Fibroblast of upper back skin (primary cell): Measurements from ENCODE around the gene TP53I13.
A peak's percentile ranks its signal among the peaks of the same experiment; 100 is the strongest.
"Not testable (repeated sequence)": the region's sequence is repeated elsewhere in the genome, so short reads cannot be mapped to it uniquely, and the experiment has no call there.

Source experiments
- DNase-seq: peaks from one replicate; pipeline ENCODE4 v3.0.0-alpha.2; 2013

Gene TP53I13, protein sequence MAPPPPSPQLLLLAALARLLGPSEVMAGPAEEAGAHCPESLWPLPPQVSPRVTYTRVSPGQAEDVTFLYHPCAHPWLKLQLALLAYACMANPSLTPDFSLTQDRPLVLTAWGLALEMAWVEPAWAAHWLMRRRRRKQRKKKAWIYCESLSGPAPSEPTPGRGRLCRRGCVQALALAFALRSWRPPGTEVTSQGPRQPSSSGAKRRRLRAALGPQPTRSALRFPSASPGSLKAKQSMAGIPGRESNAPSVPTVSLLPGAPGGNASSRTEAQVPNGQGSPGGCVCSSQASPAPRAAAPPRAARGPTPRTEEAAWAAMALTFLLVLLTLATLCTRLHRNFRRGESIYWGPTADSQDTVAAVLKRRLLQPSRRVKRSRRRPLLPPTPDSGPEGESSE

DNA sequence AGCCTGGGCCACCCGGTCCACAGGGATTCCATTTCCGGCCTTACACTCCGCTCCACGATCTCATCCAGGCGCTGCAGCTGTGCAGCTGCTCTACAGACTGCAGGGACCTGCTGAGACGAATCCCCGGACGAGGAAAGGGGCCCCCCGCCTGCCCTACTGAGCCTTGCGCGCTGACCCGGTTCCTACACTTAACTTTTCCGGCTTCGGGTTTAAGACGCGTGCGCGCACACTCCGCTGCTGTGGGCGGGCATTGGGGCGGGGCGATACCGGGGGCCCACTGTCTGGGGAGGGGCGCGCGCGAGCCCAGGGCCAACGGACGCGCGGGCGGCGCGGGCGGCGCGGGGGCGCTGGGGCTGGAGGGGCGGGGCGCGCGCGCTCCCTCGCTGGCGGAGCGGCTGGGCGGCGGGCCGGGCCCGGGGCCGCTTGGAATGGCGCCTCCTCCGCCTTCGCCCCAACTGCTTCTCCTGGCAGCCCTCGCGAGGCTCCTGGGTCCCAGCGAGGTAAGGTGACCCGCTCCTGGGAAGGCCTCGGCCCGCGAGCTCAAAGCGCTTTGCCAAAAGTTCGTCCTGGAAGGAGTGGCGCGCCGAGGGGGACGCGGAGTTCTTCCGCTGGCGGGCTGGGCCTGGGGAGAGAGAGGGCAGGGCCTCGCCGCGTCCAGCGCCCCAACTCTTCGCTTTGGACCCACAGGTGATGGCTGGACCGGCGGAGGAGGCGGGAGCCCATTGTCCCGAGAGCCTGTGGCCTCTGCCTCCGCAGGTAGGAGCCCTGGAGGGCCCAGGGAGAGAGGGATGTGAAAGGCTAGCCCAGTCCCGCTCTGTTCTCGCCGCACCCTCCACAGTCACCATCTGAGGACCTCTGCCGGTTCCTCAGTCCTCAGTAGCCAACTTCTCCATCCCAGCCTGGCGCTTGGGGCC, at the start of gene TP53I13:
TP53I13 (plus strand) TSS at position 371 of the 914 bp plus-strand sequence; CDS start at position 429, 58 bp downstream.
- peak; percentile 79 for DNase-seq

DNA sequence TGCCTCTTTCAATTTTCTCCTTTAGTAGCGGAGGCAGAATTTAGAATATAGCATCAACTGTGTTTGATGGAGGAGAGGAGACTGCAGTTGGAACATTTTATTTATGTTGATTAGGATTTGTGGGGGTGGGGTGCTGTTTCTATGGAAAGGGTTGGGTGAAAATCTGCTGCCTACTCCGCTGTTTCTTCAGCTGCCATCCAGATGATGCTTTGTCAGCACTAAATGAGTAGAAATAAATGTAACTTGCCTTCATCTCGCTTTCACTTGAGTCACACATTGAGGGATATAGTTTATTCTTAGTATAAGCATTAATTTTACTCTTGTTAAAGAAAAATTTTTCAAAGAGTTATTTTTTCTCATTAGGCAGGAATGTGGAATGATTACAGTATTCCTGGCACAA, 43.8 kb upstream of the TP53I13 start:
- peak; percentile 3 for DNase-seq

DNA sequence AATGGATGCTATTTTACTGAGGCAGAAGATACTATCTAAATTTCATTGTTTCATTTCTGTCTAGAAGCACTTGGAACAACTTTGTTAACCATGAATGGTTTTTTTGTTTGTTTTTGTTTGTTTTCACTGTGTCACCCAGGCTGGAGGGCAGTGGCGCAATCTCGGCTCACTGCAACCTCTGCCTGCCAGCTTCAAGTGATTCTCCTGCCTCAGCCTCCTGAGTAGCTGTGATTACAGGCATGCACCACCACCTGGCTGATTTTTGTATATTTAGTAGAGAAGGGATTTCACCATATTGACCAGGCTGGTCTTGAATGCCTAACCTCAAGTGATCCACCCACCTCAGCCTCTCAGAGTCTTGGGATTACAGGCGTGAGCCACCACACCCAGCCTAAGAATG, 42.2 kb upstream of the TP53I13 start:
- DNase-seq, result no peak

DNA sequence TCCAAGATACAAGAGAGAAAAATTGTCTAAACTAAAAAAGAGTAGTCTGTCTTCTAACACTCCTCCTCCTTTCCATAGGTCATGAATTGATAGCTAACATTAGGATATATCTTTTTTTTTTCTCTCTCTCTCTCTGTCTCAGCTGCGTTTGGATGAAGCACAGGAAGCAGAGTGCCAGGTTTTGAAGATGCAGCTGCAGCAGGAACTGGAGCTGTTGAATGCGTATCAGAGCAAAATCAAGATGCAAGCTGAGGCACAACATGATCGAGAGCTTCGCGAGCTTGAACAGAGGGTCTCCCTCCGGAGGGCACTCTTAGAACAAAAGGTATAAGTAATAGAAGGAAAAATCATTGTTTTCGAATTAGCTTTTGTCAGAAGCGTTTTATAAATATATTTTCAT, 34.5 kb upstream of the TP53I13 start:
- no peak for DNase-seq

DNA sequence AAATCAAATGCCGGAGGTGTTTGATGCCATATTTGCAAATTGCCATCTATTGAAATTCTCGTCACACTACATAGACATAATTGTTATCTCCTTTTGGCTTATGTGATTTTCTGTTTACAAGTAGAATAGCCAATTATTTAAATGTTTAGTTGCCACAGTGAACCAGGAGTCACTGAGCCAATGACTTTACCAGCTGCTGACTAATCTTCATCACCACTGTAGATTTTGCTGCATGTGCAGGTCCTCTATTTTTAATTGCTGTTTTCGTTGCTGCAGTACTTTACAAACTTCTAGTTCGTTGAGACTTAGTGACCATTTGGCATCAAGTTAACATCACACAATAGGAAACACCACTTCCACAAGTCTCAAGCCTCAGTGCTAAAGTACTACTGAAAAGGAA, 24.4 kb upstream of the TP53I13 start:
- no peak for DNase-seq

DNA sequence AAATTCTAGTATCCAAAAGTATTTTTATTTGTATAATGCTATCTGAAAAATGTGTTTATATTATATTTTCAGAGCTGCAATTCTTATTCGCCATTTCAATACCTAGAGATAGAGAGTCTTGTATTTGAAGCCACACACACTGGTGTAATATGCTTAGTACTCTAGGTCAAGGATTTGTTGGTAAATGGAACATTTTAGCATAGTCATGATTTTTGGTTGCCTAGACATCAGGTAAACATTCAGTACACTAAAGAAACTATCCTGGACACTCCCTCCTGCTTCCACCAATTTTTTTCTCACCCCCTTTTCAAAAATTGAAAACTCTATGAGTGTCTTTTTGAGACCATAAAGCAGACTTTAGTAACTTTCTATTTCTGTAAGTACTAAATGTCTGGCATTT, 22.4 kb upstream of the TP53I13 start:
- no peak for DNase-seq

DNA sequence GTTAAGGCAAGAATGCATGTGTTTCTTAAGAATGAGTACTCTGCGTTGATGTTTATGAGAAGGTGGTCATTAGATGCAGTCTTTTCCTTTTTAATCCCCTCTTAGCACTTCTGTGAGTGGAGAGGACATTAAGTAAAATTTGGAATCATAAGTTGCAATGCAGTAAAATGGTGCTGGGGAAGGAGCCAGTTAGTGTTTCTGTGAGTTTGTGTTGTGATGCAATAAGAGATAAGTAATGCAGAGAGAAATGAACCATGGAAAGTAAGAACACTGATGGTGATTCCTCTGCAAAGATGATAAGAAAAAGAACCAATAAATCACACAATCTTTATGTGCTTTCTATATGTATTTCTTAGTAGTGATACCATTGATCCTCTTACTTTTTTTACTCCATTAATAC, 21.7 kb upstream of the TP53I13 start:
- no peak for DNase-seq

DNA sequence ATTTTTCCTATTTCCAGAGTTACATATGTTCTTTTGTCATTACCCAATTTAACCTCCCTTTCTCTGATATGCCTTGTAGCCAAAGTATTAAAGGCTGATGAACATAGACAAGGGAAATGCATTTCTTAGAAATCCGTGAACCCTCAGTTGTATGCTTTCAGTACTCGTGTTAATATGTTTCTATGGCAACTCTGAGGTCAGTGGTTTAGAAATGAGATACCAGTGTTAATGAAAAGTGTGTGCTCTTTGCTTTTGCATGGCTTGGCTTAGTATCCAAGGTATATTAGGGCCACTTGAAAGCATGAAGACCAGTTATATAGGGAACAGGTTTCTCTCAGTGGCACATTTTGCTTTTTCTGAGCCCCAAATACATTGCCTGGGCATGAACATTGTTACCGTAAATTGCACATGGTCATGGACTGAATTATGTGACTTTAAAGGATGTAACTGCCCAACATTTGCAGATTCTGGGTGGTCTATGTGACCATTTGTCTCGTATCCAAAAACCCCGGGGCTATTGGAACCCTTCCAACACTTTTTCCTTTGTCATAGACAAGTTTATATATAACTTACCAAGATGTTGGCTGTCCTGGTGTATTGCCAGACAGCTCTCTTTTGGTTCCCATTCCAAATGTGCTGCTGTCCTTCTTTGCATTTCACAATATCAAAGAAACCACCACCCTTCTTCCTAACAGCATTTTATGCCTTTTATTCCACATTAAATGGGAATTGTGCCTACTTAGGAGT, 19.2 kb upstream of the TP53I13 start:
- no peak for DNase-seq

DNA sequence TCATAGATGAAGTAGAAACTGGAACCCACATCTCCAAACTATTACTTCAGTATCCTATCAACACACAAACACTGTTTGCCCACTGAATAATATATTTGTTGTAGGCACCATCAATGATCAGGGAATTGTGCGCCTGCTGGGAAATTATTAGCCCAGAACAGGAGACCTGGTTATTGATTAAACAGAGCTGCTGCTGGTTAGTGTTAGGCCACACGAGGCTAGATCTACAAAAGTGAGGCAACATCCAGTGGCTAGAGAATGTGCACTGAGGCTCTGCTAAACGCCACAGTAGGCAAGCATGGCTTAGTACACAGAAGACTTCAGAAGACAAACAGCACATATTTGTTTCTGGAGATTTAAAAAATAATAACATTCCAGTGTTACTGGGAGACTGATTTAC, 12.7 kb upstream of the TP53I13 start:
- no peak for DNase-seq

DNA sequence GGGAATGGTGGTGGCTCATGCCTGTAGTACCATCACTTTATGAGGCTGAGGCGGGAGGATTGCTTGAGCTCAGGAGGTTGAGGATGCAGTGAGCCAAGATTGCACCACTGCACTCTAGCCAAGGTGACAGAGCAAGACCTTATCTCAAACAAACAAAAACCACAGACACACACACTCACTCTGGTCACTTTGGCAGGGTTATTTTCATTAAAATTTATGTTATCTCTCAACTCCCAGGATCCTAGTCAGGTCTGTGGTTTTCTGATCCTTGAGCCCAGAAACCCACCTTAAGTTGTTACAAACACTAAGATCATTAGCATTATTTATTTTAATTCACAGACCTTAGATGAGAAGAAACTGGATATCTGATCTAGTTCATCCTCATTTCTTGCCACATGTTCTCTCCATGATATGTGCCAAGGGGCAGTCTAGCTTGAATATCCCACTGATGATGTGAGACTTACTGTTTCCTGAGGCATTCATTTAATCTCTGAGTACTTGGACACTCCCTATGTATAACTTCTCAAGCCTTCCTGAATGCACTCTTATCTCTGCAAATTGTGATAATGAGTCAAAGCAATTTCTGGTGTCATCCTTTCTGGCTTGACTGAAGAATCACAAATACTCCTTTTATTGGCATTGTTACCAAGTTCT, 11.3 kb upstream of the TP53I13 start:
- no peak for DNase-seq

DNA sequence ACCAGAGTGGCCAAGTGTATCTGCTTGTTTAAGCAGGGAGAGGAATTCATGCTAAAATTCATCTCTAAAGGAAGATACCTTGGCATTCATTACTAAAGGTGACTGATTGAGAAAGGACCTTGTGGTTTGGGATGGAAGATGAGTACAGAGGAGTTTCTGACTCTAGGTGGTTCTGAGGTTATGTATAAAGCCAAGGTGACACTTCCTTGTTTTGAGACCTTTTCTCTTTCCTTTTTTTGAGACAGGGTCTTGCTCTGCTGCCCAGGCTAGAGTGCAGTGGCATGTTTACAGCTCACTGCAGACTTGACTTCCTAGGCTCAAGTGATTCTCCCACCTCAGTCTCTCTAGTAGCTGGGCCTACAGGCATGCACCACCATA, 10.8 kb upstream of the TP53I13 start:
- no peak for DNase-seq

DNA sequence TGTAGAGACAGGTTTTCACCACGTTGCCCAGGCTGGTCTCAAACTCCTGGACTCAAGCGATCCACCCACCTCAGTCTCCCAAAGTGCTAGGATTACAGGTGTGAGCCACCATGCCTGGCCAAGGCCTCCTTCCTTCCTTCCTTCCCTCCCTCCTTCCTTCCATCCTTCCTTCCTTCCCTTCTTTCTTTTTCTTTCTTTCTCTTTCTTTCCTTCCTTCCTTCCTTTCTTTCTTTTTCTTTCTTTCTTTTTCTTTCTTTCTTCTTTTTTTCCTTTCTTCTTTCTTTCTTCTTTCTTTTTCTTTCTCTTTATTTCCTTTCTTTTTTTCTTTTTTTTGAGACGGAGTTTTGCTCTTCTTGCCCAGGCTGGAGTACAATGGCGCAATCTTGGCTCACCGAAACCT, 10.4 kb upstream of the TP53I13 start:
- DNase-seq, result not testable (repeated sequence)

DNA sequence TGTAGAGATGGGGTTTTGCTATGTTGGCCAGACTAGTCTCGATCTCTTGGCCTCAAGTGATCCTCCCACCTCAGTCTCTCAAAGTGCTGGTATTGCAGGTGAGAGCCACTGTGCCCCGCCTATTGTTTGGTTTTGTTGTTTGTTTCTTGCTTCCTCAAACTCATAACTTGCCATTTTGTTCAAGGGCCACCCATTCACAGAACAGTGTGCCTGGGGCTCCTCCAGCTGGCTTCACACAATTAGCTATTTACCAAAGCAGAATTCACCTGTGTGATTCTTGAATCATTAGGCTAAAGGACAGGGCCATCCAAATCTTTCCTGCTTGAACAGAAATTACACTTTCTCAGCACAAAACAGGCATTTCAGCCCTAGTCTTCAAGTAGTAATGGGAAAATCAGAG, 8.9 kb upstream of the TP53I13 start:
- no peak for DNase-seq

DNA sequence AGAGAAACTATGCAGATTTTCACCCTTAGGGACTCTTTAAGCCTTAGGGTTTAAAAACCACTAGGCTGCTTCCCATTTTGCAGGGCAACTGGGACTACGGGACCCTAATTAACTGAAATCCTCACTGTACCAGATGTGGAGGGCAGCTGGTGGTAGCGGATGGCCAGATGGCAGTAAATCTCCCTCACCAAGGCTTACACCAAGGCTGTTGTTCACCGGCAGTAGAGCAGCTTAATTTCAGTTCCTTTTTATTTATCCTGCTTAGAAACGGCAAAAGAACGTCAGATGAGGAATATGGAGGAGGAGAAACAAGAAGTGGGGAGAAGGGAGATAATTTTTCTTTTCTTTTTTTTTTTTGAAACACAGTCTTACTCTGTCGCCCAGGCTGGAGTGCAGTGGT, 8.2 kb upstream of the TP53I13 start:
- no peak for DNase-seq

DNA sequence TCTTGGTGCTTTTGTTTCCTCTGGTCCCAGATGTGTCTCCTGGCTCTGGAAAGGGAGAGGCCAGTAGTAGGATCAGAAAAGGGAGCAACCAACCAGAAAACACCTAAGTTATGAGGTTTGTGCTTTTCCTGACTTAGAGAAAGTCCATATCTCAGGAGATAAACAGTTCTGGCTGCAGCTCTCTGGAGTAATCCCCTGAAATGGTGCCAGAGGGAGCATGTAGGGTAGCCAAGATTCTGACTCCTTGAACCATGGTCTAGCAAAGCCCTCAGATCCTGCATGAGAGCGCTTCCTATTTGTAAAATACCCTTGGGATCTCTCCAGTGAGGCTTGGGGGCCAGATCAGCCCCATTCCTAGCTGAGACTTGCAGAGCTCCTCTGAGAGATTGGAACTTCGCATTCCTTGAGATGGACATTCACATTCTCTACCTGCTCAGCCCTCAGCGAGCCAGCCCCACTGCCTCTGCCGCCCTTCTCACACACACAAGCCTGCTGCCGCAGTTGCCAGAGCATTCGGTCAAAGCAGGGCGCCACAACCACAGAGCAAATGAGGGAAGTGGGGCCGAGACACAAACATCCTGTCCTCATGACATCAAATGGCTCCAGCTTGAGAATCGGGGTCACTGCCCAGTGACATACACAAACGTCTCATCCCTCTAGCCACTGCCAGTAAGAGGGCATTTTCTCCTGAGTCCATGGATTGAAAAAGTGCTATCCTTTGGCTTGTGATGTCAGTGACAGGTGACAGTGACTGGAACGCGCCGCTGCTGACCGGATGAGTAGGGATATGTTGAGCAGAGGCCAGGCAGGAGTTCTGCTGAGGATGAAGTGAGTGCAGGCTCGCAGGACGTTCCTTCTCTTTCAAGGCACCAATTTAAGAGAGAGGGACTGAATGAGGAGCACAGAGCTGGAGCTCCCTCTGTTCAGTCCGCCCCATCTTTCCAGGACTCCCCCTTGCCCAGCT, 6.7 kb upstream of the TP53I13 start:
- no peak for DNase-seq

DNA sequence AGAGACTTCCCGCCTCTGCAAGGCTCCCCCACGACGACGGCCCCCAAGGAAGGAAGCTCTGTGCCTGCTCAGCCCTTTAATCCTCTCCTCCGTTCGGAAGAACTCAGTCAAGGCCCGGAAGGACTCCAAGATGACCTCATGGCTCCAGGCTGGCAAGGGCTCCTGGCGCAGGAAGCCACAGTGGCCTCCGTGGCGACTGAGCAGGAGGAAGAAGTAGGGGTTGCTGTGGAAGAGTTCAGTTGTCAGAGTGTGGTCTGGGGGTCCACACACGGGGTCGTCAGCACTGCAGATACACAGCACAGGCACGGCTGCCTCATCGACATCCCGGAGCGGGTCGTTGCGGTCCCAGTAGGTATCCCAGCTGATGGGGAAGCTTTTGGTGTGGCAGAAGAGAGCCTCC, 5.9 kb upstream of the TP53I13 start:
- no peak for DNase-seq

DNA sequence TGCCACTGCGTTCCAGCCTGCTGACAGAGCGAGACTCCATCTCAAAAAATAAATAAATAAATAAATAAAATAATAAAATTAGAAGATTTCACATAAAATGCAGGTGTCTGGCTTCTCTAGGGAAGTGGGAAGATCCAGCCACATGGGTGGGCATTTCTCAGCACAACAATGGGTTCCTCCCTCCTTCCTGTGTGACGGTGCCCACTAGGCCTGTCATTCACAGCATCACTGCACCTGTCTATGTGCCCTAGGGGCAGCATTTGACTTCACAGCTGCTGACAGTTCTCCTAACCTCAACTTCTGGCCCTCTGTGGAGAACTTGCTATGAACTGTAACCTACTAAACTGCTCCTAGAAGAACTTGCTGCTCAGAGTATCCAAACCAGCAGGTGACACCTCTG, 4.7 kb upstream of the TP53I13 start:
- DNase-seq, result no peak

DNA sequence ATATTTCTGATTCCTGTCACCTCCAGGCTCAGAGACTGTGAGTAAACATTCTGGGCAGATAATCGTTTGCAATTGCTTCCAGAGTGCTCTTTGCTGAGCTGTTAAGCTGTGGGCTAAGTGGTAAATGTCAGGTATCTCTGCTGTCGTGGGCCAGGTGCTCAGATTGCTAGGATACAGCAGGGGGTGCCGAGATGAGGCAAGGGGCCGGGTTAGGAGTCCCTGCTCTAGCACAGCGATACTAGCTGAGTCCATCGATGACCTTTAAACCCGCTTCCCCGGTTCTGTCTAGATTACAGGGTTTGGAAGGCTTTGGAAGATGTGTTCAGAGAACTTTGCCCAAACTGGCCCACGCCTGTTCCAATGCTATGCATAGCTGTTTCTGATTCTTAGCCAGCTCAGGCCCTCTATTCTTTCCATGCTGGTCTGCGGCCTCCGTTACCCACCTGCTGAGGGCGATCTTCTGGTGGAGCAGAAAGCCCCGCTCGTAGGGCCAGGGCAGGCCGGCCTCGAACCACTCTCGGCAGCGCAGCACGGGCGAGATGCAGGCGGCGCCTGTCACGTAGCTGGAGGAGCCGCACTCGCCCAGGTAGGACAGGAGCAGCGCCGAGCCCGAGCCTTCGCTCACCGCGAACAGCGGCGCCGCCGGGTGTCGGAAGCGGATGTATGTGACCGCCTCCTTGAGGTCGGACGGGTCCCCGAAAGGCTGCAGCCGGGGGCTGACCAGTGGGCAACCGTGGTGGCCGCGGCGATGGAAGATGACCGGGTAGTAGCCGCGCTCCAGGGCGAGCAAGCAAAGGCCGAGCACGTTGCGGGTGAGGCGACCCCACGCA, 2.6 kb upstream of the TP53I13 start:
- DNase-seq, result no peak

DNA sequence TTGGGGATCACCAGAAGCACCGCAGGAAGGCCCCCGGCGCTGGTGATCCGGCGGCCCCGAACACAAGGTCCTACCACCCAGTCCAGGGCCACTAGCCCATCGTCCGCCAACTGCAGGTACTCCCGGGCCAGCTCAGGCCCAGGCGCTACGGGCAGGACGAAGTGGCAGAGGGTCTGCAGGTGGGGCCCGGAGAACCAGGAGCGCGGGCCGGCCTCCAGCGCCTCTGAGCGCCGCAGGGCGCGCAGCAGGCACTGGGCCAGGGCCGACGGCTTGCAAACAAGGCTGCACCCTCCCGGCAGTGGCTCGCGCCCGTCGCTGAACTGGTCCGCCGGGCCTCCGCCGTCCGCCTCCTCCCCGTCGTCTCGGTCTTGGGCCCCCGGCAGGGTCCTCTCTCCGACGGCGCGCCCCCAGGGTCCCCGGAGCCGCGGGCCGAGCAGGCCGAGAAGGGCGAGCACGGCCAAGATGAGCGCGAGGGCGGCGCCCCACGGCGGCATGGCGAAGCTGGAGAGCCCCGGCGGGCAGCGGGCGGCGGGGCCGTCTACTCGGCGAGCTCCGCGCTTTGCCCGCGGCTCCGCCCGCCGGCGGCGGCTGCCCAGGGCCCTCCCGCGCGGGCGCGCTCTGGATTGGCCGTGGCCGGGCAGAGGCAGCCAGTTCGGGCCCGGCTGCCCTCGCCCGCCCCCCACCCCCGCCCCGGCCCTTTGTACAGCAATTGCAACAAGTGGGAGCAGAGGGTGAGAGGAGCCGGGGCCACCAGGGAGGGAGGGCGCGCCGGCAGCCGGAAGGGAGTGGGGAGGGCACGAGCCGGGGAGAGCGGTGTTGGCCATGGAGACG, 1.8 kb upstream of the TP53I13 start, which contains the start of gene ABHD15:
ABHD15 (minus strand) TSS at position 565 of the 831 bp plus-strand sequence; CDS start at position 494, 71 bp downstream.
- DNase-seq, result peak; percentile 46

DNA sequence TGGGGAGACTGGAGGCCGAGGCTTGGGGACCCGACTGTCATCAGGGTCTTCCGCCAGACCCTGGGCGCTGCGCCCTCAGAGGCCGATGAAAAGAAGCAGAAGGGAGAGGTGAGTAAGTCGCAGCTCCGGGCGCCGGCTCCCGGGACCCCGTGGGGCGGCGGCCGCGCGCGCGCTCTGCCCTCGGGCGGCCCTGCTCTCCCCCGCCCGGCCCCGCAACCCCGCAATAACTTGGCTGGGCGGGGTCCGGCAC, 1.3 kb upstream of the TP53I13 start:
- no peak for DNase-seq
